SK-N-MC (cell line): ENCODE results near the gene CHRNB1.
A peak's percentile ranks its signal among the peaks of the same experiment; 100 is the strongest.
"Not testable (repeated sequence)": the region's sequence is repeated elsewhere in the genome, so short reads cannot be mapped to it uniquely, and the experiment has no call there.

Source experiments
- DNase-seq: peaks from one replicate; pipeline ENCODE4 v3.0.0-alpha.2; 2011; ENCODE audit warnings: low read depth, low spot score
- H3K27ac ChIP-seq: fragments of 200-600 bp; sonication (generic); 2 replicates; pipeline ENCODE4 v1.5.1; 2016; ENCODE audit warnings: mixed run types
- H3K36me3 ChIP-seq: fragments of 200-600 bp; sonication (generic); 2 replicates; pipeline ENCODE4 v1.6.1; 2017; ENCODE audit warnings: antibody characterized with exemption, low read length, mixed read lengths; ENCODE audit not compliant: insufficient read depth
- H3K4me3 ChIP-seq: fragments of 200-600 bp; sonication (generic); 2 replicates; pipeline ENCODE4 v1.5.1; 2016
- H3K9ac ChIP-seq: fragments of 200-600 bp; sonication (generic); 2 replicates; pipeline ENCODE4 v1.8.0; 2017; ENCODE audit warnings: mixed run types, mixed read lengths; ENCODE audit not compliant: insufficient read length
- H3K9me3 ChIP-seq: fragments of 200-600 bp; sonication (generic); 2 replicates; pipeline ENCODE4 v1.6.1; 2017; ENCODE audit warnings: low read depth, mild to moderate bottlenecking, antibody characterized with exemption, low read length, moderate library complexity, mixed read lengths
- EZH2 ChIP-seq: fragments of 200-600 bp; sonication (generic); IDR thresholded peaks from one replicate; pipeline ENCODE4 v1.6.1; 2017; ENCODE audit warnings: antibody characterized with exemption
- FOXP2 ChIP-seq: optimal IDR thresholded peaks from 2 replicates; pipeline ENCODE3; 2011; ENCODE audit warnings: mild to moderate bottlenecking, moderate library complexity; ENCODE audit not compliant: insufficient read depth; ENCODE audit errors: extremely low read length, control extremely low read depth
- POLR2AphosphoS5 ChIP-seq: IDR thresholded peaks from 2 replicates; pipeline ENCODE4 v1.6.1; 2012; ENCODE audit warnings: mild to moderate bottlenecking, low read depth, low read length, borderline replicate concordance

Gene CHRNB1

DNA sequence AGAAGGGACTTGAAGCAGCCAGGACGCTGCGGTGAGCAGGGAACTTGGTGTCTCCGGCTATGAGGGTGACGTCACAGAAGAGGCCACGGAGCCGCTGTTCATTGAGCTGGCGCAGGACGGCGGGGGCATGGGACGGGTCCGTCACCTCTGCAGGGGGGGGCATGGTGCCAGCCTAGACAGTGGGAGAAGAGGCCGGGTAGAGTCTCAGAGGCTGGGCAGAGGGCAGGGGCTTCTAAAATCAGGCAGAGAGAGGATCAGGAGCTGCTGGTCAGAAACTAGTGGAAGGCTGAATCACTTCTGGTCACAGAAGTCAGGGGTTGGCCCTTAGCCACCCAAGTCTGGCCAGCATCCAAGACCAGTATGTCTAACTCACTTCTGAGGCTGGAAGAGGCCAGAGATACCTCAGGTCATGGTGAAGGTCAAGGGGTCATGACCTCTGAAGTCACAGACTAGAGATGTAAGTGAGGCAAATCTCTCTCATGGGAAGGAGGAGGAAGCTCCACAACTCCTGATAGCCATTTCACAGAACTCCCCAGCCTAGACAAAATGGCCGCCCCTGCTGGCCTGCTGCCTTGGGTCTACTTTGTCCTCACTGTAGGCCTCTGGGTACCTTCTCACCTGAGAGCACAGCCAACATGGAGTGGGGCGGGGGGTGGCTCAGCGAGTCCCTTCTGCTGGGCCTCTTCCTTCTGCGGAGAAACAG lies 21.9 kb downstream of the CHRNB1 start:
- no peak overlapping the region for H3K9ac ChIP-seq
- H3K36me3 ChIP-seq: no peaks in the 10 kb centered on the region; the same call in 1 of the 2 replicates
- no peak for TF ChIP-seq POLR2AphosphoS5
- TF ChIP-seq EZH2: no peak
- no peak for TF ChIP-seq FOXP2
- H3K9me3 ChIP-seq: no peaks in the 10 kb centered on the region
- H3K4me3 ChIP-seq: no peak overlapping the region
- no peak for DNase-seq
- no peak overlapping the region for H3K27ac ChIP-seq

GRCh38 chr17:7467498-7467897 lies 22.6 kb downstream of the CHRNB1 start:
- Histone ChIP-seq H3K9ac (no peak overlapping the region), H3K9me3 (no peaks in the 10 kb centered on the region), H3K36me3 (no peaks in the 10 kb centered on the region; the same call in 1 of the 2 replicates), H3K27ac (no peak overlapping the region), H3K4me3 (no peak overlapping the region)
- no peak for DNase-seq
- TF ChIP-seq FOXP2 (no peak), POLR2AphosphoS5 (no peak), EZH2 (no peak)

DNA sequence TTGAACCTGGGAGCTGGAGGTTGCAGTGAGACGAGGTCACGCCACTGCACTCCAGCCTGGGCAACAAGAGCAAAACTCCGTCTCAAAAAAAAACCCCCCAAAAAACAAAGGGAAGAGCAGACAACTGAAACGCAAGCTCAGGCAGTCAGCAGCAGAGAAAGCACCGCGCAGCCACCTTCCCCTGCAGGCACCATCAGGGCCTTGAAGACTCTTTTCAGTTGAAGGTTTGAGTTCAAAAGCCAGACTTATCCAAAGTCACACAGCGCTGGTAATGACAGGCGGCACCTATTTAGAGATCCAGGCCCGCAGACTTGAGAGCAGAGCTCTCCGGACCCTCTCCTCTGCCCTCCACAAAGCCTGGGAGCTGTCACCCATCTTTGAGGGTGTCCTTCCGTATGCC lies 23.4 kb downstream of the CHRNB1 start:
- no peak for DNase-seq
- Histone ChIP-seq H3K4me3 (no peak overlapping the region), H3K9ac (no peak overlapping the region), H3K27ac (no peak overlapping the region), H3K9me3 (no peaks in the 10 kb centered on the region), H3K36me3 (no peaks in the 10 kb centered on the region; the same call in 1 of the 2 replicates)
- TF ChIP-seq FOXP2 (no peak), POLR2AphosphoS5 (no peak), EZH2 (no peak)

- Histone ChIP-seq H3K4me3 (no peak overlapping the region), H3K36me3 (no peaks in the 10 kb centered on the region; the same call in 1 of the 2 replicates), H3K9ac (no peak overlapping the region), H3K27ac (no peak overlapping the region), H3K9me3 (no peaks in the 10 kb centered on the region)
- no peak for DNase-seq
- TF ChIP-seq EZH2 (no peak), FOXP2 (no peak), POLR2AphosphoS5 (no peak)
Observed at GRCh38 chr17:7468804-7469389, 24.0 kb downstream of the CHRNB1 start.

GRCh38 chr17:7469843-7470242 lies 25.0 kb downstream of the CHRNB1 start:
- not testable (repeated sequence) for DNase-seq, H3K36me3 ChIP-seq, H3K9ac ChIP-seq, H3K27ac ChIP-seq, H3K9me3 ChIP-seq, H3K4me3 ChIP-seq

GRCh38 chr17:7470457-7470973 lies 25.7 kb downstream of the CHRNB1 start:
- not testable (repeated sequence) for H3K27ac ChIP-seq, H3K4me3 ChIP-seq, H3K9me3 ChIP-seq, H3K36me3 ChIP-seq, H3K9ac ChIP-seq, DNase-seq

DNA sequence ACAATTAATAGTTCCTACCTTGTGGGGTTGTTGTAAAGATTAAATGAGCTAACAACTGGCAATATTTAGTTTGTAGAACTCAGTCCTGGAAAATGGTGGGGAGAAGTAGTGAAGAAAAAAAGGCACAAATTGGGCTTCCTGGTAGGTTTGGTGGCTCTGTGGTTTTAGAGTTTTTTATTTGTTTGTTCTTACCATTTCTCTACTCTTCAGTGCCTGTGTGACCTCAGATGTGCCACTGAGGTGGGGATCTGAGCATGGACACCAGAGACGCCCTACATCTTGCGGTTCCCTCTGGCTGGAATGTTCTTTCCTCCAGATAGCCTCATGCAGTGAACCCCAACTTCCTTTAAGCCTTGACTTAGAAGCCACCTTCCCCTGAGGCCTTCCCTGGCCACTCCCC lies 26.9 kb downstream of the CHRNB1 start:
- no peak for TF ChIP-seq POLR2AphosphoS5
- TF ChIP-seq FOXP2: no peak
- Histone ChIP-seq H3K4me3 (no peak overlapping the region), H3K9me3 (no peaks in the 10 kb centered on the region), H3K36me3 (no peaks in the 10 kb centered on the region; the same call in 1 of the 2 replicates), H3K27ac (no peak overlapping the region; the same call in 1 of the 2 replicates), H3K9ac (no peak overlapping the region)
- no peak for DNase-seq

GRCh38 chr17:7474767-7475166 lies 29.9 kb downstream of the CHRNB1 start:
- not testable (repeated sequence) for H3K4me3 ChIP-seq

GRCh38 chr17:7475764-7476422 lies 31.0 kb downstream of the CHRNB1 start:
- Histone ChIP-seq H3K4me3 (no peak overlapping the region), H3K9me3 (no peaks in the 10 kb centered on the region), H3K27ac (peak overlapping the region; percentile 57), H3K36me3 (no peaks in the 10 kb centered on the region), H3K9ac (no peak overlapping the region)
- TF ChIP-seq POLR2AphosphoS5: no peak
- TF ChIP-seq EZH2: no peak
- TF ChIP-seq FOXP2: no peak
- DNase-seq: no peak

More at GRCh38 chr17:7474767-7475166, 29.9 kb downstream of the CHRNB1 start:
- DNase-seq, H3K27ac ChIP-seq, H3K36me3 ChIP-seq, H3K9ac ChIP-seq, H3K9me3 ChIP-seq: not testable (repeated sequence)
